ENCODE results near the gene TSPYL6.

The TSPYL6 gene

DNA sequence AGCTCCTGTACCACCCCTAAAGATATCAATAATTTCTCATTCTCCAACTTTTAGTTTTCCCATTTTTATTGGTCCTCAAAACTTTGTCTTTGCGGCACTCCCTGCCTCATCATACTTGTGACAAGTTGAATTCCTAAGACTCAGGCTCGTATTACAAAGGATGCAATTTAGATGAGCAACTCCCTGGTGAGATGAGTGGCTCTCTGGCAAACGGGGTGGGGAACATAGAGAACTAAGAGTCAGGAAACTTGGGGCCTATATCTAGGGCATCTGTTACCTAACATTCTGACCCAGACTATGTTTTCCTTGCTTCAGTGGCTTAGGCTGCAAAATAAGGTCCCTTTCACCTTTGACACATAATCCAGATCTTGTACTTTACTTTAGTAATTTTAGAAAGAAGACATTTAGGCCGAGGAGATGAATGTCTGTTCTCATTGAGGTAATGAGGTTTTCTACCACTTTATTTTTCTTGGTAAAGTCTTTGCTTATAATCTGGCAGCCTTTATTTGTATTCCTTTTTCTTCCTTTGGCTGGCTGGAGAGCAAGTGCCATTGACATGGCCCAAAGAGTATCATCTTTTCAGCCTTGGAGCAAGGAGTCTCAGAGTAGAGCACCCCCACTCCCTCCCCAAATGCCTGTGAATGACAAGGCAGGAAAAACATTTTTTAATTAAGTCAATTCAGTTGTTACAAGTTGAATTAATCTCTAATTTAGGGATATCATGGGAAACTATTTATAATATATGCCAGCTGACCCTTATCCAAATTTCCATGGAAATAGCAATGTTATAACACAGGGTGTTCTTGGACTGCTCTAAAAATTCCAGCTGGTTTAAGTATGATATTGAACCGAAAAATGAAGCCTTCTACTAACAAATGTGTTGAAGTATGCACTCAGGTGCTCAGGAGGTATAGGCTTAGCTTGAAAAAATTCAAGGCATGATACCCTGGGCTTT is 15.2 kb downstream of the TSPYL6 start:
- no peak for DNase-seq (ENCODE audit: low spot score)
- in situ Hi-C loops (cut with MboI; ENCODE audit: low sequenced_read_pairs, unreplicated experiment) = no loop called here

DNA sequence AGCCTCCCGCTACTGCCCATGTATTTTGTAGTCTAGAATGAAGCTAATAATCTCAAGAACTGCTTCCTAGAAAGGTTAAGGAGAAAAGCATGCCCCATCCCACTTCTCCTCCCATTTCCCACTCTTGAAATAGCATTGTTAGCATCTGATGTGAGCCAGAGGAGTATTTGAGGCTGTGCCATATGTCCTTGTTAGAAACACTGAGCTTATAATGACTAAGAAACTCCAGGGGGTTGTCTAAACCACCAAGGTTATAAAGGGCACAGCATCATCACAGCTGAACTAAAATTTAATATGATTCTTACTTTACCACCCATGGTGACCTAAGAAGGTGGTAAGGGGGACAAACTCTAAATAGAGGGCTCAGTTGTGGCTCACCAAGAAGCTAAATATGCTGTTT is 16.6 kb downstream of the TSPYL6 start:
- TF ChIP-seq, protein P1, sequence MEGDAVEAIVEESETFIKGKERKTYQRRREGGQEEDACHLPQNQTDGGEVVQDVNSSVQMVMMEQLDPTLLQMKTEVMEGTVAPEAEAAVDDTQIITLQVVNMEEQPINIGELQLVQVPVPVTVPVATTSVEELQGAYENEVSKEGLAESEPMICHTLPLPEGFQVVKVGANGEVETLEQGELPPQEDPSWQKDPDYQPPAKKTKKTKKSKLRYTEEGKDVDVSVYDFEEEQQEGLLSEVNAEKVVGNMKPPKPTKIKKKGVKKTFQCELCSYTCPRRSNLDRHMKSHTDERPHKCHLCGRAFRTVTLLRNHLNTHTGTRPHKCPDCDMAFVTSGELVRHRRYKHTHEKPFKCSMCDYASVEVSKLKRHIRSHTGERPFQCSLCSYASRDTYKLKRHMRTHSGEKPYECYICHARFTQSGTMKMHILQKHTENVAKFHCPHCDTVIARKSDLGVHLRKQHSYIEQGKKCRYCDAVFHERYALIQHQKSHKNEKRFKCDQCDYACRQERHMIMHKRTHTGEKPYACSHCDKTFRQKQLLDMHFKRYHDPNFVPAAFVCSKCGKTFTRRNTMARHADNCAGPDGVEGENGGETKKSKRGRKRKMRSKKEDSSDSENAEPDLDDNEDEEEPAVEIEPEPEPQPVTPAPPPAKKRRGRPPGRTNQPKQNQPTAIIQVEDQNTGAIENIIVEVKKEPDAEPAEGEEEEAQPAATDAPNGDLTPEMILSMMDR (IDR thresholded peaks at IDR 0.05; ENCODE audit: borderline replicate concordance, control extremely low read depth, extremely low read depth, insufficient read depth, missing control alignments) = no peak
- DNase-seq (ENCODE audit: low spot score) = no peak
- in situ Hi-C loops (cut with MboI; ENCODE audit: low sequenced_read_pairs, unreplicated experiment) = no loop called here

More for the DNA sequence above, 15.2 kb downstream of the TSPYL6 start:
- TF ChIP-seq, protein P1 (IDR thresholded peaks at IDR 0.05; ENCODE audit: borderline replicate concordance, control extremely low read depth, extremely low read depth, insufficient read depth, missing control alignments) = no peak

DNA sequence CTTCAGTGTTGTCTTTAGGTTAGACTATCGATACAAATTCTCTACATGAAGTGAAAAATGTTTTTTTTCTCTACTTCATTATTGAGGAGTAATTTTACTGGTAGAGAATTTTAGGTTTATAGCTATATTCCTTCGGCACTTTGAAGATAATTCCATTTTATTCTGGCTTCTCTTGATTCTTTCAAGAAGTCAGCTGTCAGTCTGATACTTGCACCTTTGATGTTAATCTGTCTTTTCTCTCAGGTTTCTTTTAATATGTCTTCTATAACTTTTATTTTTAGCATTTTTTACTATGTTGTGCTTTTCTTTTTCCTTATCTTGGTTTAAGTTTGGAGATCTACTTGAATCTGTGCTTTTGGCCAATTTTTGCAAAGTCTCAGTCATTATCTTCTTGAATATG is 18.6 kb downstream of the TSPYL6 start:
- TF ChIP-seq, protein P1 (IDR thresholded peaks at IDR 0.05; ENCODE audit: borderline replicate concordance, control extremely low read depth, extremely low read depth, insufficient read depth, missing control alignments) = no peak
- in situ Hi-C loops (cut with MboI; ENCODE audit: low sequenced_read_pairs, unreplicated experiment) = no loop called here
- DNase-seq (ENCODE audit: low spot score) = no peak

DNA sequence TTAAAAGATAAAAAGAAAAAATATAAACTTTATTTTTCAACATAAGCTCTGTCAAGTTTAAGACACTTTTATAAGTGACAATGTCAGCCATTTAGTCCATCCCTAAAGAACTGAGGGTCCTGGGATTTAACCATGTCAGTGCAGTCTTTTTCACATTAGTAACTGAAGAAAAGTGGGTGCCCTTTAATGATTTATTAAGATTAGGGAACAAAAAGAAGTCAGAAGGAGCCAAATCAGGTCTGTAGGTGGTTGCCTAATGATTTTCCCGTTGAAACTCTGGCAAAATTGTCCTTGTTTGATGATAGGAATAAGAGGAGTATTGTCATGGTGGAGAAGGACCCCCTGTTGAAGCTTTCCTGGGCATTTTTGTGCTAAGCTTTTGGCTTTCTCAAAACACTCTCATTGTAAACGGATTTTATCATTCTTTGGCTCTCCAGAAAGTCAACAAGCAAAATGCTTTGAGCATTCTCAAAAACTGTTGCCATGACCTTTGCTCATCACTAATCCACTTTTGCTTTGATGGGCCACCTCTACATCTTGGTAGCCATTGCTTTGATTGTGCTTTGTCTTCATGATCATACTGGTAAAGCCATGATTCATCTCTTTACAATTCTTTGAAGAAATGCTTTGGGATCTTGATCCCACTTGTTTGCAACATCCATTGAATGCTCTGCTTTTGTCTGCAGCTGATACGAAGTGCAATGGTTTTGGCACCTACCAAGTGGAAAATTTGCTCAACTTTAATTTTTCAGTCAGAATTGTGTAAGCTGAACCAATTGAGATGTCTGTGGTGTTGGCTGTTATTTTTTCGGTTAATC is 22.0 kb downstream of the TSPYL6 start:
- TF ChIP-seq, protein P1 (IDR thresholded peaks at IDR 0.05; ENCODE audit: borderline replicate concordance, control extremely low read depth, extremely low read depth, insufficient read depth, missing control alignments) = no peak
- in situ Hi-C loops (cut with MboI; ENCODE audit: low sequenced_read_pairs, unreplicated experiment) = no loop called here
- no peak for DNase-seq (ENCODE audit: low spot score)

DNA sequence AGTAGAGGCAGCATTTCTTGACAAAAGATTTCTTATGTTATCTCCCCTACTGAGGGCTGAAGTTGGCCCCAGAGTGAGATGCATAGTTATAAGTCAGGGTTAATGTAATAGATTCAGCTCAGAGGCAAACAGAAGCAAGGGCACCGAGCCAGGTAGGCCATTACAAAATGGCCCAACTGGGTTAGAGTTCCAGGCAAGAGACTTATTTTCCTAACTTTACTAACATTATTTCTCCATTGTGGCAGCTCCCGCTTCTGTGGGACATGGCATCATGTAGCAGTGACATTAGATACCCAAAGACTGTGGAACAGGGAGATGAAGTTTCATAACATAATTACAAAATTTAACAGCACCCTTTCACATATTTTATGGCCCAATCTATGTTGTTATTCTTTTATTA is 27.1 kb downstream of the TSPYL6 start:
- TF ChIP-seq, protein P1 (IDR thresholded peaks at IDR 0.05; ENCODE audit: borderline replicate concordance, control extremely low read depth, extremely low read depth, insufficient read depth, missing control alignments) = no peak
- no peak for DNase-seq (ENCODE audit: low spot score)
- in situ Hi-C loops (cut with MboI; ENCODE audit: low sequenced_read_pairs, unreplicated experiment) = no loop called here

DNA sequence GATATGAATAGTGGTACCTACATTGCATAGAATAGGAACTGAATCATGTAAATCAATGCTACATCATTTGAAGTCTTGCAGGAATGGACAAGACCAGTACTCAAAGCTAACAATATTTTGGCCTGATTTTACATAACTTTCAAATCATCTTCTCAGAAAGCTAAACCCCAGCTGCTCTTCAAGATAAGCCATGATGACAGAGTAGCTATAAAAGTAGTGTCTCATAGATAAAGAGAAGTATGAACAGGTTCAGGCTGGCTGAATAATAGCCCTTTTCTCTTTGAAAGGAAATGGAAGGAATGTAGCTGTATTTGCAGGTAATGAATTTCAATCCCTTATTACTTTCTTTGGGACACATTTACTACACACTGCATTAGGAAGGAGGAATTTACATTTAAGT is 28.2 kb downstream of the TSPYL6 start:
- TF ChIP-seq, protein P1 (IDR thresholded peaks at IDR 0.05; ENCODE audit: borderline replicate concordance, control extremely low read depth, extremely low read depth, insufficient read depth, missing control alignments) = no peak
- in situ Hi-C loops (cut with MboI; ENCODE audit: low sequenced_read_pairs, unreplicated experiment) = no loop called here
- no peak for DNase-seq (ENCODE audit: low spot score)
